Measurements from ENCODE around the gene VSTM2L. TPM values are rescaled to one million over a fixed set of nuclear protein-coding genes. Genes with fewer than 3 reads are reported as not detected.

The VSTM2L gene, protein sequence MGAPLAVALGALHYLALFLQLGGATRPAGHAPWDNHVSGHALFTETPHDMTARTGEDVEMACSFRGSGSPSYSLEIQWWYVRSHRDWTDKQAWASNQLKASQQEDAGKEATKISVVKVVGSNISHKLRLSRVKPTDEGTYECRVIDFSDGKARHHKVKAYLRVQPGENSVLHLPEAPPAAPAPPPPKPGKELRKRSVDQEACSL
- total RNA-seq (2022; extraction: Qiagen RNA extraction; ENCODE audit: low read depth), result 5.8 to 9.3 TPM (median 6.3 TPM) in 5 replicates

DNA sequence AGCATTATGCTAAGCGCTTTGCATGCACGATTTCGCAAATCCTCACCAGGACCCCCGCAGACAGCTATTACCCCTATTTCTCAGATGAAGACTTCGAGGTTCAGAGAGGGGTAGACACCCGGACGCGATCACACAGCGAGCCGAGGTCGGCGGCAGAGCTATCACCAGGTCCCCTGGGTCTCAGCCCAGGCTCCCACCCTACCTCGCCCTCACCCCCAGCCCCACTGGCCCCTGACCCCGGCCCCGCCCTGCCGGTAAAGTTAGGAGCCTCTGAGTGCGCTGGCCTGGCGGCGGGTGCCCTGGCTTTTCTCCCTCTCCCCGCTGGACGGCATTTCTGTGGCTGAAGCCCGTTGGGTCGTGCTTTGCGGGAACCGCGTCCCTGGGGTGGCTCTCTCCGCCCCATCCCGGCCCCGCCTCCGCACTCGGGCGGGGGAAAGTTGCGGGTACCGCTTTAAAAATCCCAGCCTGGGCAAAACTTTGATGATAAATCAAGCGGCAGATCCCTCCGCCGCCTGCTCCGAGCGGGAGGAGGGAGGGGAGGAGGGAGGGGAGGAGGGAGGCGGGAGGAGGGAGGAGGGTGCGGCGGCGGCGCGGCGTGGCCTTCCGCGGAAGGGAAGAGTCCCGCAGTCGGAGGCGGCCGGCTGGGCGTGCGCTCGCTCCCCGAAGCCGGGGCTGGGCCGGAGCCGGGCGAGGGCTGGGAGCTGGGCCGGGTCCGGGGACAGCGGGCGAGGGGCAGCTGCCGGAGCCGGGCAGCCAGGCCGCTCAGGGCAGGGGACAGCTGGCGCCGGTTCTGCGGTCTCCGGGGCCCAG is at the start of gene VSTM2L:
VSTM2L (plus strand) TSS at position 624 of the 810 bp plus-strand sequence. CDS start 224 bp downstream, outside the sequence.

Other genes starting within 250 kb of the VSTM2L start
- gene CTNNBL1, start 209.1 kb upstream of the VSTM2L start, total RNA-seq (2022; extraction: Qiagen RNA extraction; ENCODE audit: low read depth), result 59.5 to 70.2 TPM (median 67.0 TPM) in 5 replicates
- gene TTI1, start 130.3 kb downstream of the VSTM2L start, total RNA-seq (2022; extraction: Qiagen RNA extraction; ENCODE audit: low read depth), result 19.7 to 24.8 TPM (median 22.8 TPM) in 5 replicates
- gene RPRD1B, start 130.6 kb downstream of the VSTM2L start, total RNA-seq (2022; extraction: Qiagen RNA extraction; ENCODE audit: low read depth), result 22.7 to 28.1 TPM (median 26.2 TPM) in 5 replicates